Activated CD8-positive, alpha-beta memory T cell treated with anti-CD3 and anti-CD28 coated beads, Interleukin-2, amount 50 U/mL, for 24 hours (primary cell): ENCODE results near the gene NFATC2.

Source experiments
- DNase-seq: peaks from one replicate; pipeline ENCODE4 v3.0.0-alpha.2; 2020; ENCODE audit errors: extremely low read depth

NFATC2 gene

GRCh38 chr20:51391926-51392325 lies 150.6 kb downstream of the NFATC2 start:
- DNase-seq, result no peak

GRCh38 chr20:51389543-51390264 lies 152.8 kb downstream of the NFATC2 start:
- DNase-seq, result no peak

GRCh38 chr20:51388756-51389542 lies 153.6 kb downstream of the NFATC2 start:
- no peak for DNase-seq

- no peak for DNase-seq
Measured at GRCh38 chr20:51388227-51388626, 154.3 kb downstream of the NFATC2 start.

- no peak for DNase-seq
Measured at GRCh38 chr20:51387125-51387875, 155.2 kb downstream of the NFATC2 start.

GRCh38 chr20:51386586-51386985 lies 155.9 kb downstream of the NFATC2 start:
- DNase-seq, result no peak

- DNase-seq, result no peak
Measured at GRCh38 chr20:51385646-51386530, 156.6 kb downstream of the NFATC2 start.

- DNase-seq, result no peak
Measured at GRCh38 chr20:51384875-51385274, 157.6 kb downstream of the NFATC2 start.

GRCh38 chr20:51383891-51384510 lies 158.5 kb downstream of the NFATC2 start:
- DNase-seq, result no peak

GRCh38 chr20:51382986-51383821 lies 159.3 kb downstream of the NFATC2 start:
- DNase-seq, result no peak

GRCh38 chr20:51382111-51382985 lies 160.2 kb downstream of the NFATC2 start:
- DNase-seq, result no peak

- DNase-seq, result no peak
Measured at GRCh38 chr20:51381557-51381956, 161.0 kb downstream of the NFATC2 start.

GRCh38 chr20:51380401-51381385 lies 161.8 kb downstream of the NFATC2 start:
- DNase-seq, result no peak

GRCh38 chr20:51379601-51380341 lies 162.7 kb downstream of the NFATC2 start:
- no peak for DNase-seq

GRCh38 chr20:51378171-51378928 lies 164.2 kb downstream of the NFATC2 start:
- no peak for DNase-seq

- no peak for DNase-seq
Measured at GRCh38 chr20:51377132-51377531, 165.4 kb downstream of the NFATC2 start.
